Measurements from ENCODE around the gene GPT2.

Gene GPT2

DNA sequence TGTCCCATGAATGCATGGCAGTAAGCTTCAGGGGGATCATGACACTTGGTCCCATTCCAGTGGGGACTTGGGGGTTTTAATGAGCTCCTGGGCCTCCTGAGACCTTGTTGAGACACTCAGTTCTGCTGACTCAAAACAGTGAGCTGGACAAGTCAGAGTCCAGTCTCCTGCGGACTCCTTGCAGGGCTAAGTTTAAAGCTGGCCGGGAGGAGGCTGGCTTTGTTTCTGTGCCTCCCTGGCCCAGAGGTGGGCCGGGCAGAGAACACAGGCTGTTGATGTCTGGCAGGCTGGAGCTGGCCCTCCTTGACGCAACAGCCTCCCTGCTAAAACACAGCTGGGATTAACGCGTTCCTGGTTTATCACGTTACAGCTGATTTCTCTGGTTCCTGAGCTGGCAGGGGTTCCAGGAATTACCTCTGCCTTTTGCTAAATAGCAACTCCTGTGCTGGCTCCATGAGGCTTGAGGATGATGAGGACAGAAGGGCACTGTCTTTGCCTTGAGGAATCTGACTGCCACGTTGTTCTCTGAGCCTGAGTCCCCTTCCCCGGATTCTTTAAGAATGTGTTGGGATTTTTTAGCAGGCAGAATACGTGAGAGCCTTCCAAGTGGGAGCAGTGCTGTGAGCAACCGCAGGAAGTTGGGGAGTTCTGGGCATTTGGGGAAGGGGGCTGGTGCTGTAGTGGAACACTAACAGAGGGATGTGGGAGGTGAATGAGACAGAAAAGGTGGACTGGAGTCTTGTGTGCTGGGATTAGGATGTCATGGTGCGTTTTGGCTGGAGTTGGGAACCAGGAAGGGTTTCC lies 2.0 kb downstream of the GPT2 start:
- no peak for DNase-seq (ENCODE audit: low spot score)
- TF ChIP-seq, protein P1, sequence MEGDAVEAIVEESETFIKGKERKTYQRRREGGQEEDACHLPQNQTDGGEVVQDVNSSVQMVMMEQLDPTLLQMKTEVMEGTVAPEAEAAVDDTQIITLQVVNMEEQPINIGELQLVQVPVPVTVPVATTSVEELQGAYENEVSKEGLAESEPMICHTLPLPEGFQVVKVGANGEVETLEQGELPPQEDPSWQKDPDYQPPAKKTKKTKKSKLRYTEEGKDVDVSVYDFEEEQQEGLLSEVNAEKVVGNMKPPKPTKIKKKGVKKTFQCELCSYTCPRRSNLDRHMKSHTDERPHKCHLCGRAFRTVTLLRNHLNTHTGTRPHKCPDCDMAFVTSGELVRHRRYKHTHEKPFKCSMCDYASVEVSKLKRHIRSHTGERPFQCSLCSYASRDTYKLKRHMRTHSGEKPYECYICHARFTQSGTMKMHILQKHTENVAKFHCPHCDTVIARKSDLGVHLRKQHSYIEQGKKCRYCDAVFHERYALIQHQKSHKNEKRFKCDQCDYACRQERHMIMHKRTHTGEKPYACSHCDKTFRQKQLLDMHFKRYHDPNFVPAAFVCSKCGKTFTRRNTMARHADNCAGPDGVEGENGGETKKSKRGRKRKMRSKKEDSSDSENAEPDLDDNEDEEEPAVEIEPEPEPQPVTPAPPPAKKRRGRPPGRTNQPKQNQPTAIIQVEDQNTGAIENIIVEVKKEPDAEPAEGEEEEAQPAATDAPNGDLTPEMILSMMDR (IDR thresholded peaks at IDR 0.05; ENCODE audit: extremely low read depth, missing control alignments): no peak

DNA sequence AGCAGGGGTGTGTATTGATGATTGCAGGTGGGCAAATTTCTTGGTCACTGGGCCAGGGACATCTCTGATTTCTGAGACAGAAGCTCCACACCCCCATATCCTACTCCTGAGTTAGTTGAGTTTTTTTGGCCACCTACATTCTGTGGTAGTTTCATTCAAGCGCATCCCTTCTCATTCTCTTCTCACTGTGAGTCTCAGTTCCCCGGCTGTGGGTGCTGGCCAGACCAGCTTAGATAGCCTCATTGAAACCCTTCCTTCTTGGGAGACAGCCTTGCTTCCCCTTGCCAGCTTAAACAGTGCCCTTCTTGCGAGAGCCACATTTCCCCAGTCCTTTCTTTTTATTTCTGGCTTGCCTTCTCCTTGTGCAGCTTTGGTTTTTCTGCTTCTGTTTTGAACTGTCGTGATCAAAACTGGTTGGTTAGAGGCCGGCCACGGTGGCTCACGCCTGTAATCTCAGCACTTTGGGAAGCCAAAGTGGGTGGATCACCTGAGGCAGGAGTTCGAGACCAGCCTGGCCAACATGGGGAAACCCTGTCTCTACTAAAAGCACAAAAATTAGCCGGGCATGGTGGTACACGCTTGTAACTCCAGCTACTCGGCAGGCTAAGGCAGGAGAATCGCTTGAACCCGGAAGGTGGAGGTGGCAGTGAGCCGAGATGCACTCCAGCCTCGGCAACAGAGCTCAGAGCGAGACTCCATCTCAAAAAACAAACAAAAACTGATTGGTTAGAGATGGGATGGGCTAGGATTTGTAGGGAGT lies 2.8 kb downstream of the GPT2 start:
- DNase-seq (ENCODE audit: low spot score): no peak
- TF ChIP-seq, protein P1 (IDR thresholded peaks at IDR 0.05; ENCODE audit: extremely low read depth, missing control alignments): no peak

DNA sequence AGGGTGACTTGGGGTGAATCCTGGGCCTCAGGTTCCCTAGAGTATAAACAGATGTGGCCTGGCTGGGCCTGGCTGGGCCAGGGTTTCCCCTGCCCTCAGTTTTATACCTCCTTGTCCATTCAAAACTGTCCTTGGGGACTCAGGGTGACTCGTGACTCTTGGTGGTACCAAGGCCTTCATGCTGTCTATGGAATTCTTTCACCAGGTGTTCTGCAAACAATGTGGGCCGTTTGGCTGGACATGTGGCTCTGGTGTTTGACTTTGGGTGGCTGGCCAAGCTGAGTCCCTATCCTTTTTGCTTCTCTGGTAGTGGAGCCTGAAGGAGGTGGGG lies 3.3 kb downstream of the GPT2 start:
- TF ChIP-seq, protein P1 (IDR thresholded peaks at IDR 0.05; ENCODE audit: extremely low read depth, missing control alignments): no peak
- DNase-seq (ENCODE audit: low spot score): no peak

DNA sequence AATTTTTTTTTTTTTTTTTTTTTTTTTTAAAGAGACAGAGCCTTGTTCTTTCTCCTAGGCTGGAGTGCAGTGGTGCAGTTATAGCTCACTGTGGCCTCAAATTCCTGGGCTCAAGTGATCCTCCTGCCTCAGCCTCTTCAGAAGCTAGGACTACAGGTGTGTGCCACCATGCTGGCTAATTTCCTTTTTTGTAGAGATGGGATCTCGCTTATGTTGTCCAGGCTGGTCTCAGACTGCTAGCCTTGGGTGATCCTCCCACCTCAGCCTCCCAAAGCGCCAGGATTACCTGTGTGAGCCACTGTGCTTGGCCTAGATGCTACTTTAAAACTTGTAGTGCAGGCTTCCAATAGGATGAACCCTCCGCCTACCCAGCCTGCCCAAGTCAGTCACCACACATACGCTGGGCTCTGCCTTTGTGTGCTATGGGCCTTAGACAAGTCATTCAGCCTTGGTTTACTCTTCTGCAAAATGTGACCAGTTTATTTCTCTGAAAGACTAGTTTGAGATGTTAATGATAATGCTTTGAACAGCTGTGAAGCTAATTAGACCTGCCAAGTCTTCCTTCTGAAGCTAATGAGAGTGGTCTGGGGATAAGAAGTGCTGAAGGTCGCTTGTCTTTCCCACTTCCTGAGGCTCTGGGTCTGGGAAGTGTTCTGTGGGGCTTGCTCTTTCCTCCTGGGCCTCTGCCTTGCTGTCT lies 5.2 kb downstream of the GPT2 start:
- no peak for DNase-seq (ENCODE audit: low spot score)
- TF ChIP-seq, protein P1 (IDR thresholded peaks at IDR 0.05; ENCODE audit: extremely low read depth, missing control alignments): no peak

DNA sequence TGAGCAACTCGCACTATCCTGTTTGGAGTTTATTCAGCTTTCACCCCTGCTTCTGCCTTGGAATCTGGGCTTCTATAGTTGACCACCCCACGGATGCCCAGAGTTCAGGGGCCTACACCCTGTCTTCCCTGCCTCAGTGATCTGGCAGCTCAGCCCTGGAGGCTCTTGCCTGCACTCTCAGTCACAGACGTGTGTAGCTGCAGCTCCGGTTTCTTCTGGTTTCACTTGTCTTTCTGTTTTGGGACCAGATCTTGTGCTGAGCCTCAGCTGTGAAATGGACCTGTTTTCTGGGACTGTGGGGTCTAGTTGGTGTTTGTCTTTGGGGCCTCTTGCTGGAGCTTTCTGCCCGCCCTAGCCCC lies 5.8 kb downstream of the GPT2 start:
- TF ChIP-seq, protein P1 (IDR thresholded peaks at IDR 0.05; ENCODE audit: extremely low read depth, missing control alignments): no peak

DNA sequence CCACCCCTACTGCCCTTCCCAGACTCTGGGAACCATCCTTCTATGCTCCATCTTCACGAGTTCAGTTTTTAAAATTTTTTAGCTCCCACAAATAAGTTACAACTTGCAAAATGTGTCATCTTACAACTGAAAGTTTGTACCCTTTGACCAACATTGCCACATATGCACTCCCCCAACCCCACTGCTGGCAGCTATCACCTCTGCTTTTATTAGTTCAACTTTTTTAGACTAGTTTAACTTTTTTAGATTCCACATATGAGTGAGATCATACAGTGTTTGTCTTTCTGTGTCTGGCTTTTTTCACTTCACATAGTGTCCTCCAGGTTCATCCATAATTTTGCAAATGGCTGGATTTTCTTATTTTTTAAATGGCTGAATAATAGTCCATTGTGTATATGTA lies 7.7 kb downstream of the GPT2 start:
- TF ChIP-seq, protein P1 (IDR thresholded peaks at IDR 0.05; ENCODE audit: extremely low read depth, missing control alignments): no peak
- no peak for DNase-seq (ENCODE audit: low spot score)

More for the DNA sequence above, 5.8 kb downstream of the GPT2 start:
- no peak for DNase-seq (ENCODE audit: low spot score)

All from GM20000 (cell line).